NCI-H510A treated with DMSO at 0.1 percent for 48 hours (cell line): Measurements from ENCODE around the gene CCDC85C.

Experiments used
- DNase-seq: peaks from one replicate; lab custom pipeline; 2025; lab: John Stamatoyannopoulos, UW

The CCDC85C gene

DNA sequence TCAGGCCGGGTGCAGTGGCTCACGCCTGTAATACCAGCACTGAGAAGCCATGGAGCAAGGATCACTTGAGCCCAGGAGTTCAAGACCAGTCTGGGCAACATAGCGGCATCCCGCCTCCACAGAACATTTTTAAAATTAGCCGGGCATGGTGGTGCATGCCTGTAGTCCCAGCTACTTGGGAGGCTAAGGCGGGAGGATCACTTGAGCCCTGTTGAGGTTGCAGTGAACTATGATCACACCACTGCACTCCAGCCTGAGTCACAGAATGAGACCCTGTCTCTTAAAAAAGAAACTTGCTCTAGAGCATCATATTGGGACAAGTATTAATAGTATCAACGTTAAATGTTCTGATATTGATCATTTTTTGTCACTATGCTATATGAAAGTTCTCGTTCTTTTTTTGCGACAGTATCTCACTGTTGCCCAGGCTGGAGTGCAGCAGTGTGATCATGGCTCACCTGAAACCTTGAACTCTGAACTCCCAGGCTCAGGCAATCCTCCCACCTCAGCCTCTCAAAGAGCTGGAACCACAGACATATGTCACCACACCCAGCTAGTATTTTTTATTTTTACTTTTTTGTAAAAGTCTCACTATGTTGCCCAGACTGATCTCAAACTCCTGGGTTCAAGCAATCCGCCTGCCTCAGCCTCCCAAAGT is 47.7 kb downstream of the CCDC85C start:
- no peak for DNase-seq

DNA sequence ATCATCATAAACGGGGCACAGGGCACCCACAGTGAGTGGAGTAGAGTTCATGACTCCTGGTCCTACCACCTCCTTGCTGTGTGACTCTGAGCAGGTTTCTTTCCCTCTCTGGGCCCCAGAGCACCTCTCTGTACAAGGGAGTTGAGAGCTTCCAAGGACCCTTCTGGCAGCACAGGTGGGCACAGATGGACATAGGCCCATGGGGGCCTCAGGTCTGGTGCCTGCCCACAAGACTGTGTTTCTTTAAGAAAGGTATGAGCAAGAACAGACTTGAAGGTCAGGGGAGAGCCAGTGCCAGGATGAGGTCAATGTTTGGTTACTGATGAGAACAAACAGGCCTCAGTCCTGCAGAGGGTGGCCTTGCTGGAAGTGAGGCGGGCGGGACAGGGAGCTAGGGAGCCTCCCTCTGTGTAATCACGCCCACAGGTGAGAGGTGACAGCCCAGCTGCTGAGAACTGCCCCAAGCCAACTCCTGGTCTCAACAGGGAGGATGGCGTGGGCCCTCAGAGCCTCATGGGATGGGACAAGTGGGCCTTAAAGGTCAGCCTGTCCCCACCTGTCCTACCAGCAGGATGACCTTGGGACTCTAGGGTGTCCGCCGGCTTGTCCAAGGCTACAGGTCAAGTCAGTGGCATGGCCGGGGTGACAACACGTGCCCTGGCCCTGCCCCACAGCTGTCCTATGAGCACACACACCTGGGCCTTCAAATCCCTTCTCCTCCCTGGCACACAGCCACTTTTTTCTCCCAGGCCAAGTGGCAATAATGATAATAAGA is 49.1 kb downstream of the CCDC85C start:
- no peak for DNase-seq

DNA sequence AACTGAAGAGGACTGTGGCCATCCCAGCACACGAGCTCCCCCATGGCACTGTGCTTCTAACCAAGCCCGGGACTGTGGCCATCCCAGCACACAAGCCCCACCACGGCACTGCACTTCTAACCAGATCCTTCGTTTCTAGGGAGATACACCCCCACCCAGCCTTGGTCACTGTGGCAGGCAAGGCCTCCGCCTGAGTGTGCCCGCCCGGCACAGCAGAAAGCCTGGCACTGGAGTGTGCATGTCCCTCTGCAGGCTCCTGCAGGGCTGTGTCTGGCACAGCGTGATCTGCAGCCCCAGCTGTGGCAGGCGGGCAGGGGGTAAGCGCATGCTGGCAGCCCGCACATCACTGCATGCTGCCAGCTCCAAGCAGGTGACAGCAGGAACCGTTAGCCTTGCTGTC is 49.8 kb downstream of the CCDC85C start:
- DNase-seq: no peak

DNA sequence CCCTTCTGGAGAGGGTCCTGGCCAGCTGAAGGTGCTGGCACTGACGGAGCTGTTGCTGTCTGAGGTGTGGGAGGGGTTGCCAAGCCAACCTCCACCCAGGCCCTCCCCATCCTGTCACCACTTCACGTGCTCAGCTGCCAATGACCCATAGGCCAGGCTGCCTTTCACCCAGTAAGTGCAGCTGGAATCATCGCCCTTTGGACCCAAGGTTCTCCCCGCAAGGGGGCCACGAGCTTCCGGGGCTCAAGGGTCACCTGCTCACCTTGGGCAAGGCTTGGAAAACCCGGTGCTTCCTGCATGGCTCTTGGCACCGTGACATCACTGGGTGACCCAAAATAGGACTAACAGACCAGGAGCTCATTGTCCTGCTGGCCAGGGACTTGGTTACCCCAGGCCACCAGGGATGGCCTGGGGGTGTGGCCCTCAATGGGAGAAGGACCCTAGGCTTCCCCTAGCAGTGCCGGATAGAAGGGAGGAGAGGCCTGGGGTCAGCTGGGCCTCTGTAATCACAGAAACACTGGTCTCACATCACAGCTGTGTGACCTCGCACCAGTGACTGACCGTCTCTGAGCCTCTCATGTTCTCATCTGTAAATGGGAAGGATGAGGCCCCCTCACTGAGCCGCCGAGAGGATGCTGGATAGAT is 51.3 kb downstream of the CCDC85C start:
- no peak for DNase-seq

DNA sequence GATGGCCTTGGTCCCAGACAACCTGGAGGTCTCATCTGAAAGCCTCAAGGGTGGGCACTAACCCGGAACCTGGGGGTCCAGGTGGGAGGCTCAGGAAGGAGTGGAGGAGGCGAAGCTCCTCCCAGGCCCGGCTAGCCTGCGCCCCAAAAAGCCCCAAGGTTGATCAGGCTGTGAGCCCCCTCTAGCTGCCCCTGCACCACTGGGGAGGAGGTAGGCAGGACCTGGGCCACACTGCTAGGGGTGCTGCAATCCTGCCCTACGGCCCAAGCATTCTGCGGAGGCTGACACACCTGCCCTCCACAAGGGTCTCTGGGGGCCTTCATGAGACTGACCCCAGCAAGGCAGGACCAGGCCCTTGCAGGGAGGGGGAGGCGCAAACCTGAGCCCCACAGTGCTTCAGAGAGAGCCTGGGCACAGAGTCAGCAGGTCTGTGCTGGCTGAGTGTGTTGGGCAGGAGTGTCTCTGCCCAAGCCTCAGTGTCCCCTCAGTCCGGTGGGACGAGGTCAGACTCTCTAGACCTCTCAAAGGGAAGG is 51.9 kb downstream of the CCDC85C start:
- no peak for DNase-seq

DNA sequence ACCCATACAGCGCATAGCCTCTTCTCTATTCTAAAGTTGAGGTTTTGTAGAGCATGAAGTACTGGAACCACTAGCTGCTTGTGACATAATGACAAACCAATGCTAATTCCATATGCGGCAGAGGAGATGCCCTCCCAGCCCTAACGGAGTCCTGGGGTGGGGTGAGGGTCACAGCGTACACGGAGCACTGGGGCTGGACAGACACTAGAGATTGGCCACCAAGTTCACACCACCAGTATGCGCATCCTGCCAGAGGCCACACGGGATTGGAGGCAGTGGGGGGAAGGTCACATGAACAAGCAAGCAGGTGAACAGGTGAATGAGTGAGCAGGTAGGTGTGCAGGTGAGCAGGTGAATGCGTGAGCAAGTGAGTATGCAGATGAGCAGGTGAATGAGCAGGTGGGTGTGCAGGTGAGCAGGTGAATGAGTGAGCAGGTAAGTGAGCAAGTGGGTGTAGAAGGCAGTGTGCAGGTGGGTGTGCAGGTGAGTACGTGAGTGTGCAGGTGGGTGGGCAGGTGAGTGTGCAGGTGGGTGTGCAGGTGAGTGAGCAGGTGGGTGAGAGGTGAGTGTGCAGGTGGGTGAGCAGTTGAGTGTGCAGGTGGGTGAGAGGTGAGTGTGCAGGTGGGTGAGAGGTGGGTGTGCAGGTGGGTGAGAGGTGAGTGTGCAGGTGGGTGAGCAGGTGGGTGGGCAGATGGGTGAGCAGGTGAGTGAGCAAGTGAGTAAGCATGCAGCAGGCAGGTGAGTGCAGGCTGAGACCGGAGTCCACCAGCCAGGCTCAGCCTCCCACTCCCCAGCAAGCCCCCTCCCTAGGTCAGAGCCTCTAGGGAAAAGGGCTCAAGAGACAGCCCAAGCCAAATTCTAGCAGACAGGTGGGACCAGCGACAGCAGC is 52.7 kb downstream of the CCDC85C start:
- DNase-seq: peak; percentile 36

DNA sequence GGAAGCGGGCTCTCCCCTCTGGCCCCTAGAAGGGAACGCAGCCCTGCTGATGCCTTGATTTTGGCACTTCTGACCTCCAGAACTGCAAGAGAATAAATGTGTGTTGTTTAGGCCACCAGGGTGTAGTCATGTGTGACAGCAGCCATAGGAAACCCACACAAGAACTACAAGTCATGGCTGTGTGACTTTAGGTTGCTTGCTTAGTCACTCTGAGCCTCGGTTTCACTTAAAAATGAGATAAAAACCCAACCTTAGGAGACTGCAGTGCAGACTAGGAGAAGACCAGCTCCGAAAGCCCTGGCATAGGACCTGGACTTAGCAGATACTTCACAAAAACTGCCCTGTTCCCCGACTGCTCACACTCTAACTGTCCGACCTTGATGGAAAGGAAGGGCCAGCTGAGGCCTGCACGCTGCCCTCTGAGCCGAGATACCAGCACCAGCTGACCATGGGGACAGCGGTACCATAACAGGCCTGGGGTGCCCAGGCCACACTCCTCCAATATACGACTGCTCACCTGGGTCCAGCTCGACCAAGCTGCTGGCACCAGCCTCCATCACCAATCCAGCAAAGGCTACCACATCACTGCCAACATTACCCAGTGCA is 53.5 kb downstream of the CCDC85C start:
- DNase-seq: no peak

DNA sequence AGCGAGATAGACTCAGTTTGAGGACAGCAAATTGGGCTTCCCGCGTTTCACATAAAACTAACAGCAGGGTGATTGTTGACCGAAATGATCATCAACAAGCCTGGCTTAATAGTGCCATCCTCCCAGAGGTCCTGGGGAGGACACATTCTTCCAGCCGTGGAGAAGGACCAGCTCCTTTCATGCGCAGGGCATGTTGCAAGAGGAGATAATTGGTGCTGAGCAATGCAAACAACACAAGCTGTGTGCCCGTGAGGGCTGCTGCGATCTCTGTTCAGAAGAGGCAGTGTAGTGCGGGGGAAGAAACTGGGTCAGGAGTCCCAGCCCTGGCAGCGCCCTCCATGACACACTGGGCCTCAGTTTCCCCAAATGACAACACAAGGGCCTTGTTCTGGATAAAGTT is 54.3 kb downstream of the CCDC85C start:
- peak; percentile 60 for DNase-seq

DNA sequence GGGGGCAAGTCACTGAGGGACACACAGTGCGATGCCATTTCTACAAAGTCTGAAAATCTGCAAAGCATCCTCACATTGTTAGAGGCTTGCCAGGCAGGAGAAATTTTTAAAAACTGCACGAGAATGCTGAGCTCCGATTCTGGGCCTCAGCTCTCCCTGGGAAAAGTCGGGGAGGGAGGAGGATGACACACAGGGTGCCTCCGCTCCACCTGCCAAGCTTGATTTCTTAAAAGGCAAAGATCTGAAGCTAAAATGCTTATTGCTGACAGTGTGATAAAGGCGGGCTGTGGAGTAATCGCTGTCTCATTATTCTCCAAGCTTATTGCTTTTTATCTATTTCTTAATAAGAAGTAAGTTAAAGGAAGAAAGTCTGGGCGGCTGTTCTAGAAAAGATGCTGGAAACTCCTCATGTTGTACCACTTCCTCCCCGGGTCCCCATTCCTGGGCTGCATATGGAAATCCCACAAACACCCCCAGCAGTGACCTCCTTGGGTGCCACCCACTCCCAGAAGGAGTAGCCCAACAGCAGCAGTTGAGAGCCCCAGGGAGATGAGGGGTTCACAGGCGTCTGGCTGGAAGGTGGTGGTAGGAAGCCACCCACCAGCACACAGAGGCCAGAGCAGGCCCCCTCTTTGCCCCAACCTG is 55.0 kb downstream of the CCDC85C start:
- DNase-seq: no peak

DNA sequence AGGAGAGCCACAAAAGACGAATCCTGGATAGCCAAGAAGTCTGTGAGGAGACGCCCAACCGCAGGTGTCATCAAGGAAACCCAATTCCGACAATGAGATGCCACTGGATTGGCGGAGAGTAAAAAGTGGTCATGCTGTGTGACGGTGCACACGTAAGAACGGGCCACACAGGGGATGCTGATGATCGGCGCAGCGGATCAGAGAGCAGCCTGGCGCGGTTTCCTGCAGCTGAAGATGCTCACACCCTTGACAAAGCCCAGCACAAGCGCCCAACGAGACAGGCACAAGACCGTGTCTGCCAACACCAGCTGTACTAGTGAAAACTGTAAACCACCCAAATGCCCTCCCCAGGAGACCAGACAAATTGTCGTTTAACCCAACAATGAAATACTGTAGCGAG is 55.8 kb downstream of the CCDC85C start:
- DNase-seq: peak; percentile 90

DNA sequence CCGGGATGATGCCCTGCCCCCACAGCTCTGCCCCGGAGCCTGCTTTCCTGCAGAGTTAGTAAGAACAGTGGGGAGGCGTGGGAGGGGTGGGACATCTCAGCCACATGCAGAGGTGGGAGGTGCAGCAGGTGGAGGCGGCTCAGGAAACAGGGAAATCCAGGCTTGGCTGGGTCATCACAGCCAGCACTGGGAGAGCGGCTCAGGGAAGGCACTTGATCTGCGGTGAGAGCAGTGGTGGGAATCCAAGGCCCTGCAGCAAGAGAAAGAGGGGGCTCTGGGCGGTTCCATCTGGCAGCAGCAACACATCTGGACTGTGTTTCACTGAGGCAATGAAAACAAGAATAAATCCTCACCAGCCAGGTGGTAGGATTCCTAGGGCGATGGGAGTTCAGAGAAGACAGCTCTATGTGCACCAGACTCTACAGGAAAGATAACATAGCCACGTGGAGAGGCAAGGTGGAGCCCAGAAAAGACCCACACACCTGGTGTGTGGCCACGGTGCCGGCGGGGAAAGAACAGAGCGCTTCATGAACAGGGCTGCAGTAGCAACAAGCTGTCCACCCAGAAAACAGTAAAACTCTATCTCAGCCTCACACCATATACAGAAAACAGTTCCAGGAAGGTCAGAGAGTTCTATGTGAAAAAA is 57.6 kb downstream of the CCDC85C start:
- peak; percentile 64 for DNase-seq

DNA sequence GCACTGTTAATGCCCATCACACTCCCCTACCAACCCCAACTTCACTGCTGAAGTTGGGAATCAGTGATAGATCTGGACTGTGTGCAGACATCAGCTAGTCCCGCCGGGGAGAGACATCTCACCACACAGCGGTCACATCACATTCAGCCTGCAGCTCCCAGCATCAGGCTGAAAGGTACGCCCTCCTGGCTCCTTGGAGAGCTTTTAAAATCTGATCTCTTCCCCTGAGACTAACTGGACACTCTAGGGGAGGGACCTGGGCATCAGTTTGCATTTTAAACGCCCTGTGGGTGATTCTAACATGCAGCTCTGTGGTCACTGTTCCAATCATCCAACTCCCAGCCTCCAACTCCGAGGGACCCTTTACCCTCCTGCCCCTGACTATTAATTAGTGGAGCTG is 58.4 kb downstream of the CCDC85C start:
- DNase-seq: no peak

DNA sequence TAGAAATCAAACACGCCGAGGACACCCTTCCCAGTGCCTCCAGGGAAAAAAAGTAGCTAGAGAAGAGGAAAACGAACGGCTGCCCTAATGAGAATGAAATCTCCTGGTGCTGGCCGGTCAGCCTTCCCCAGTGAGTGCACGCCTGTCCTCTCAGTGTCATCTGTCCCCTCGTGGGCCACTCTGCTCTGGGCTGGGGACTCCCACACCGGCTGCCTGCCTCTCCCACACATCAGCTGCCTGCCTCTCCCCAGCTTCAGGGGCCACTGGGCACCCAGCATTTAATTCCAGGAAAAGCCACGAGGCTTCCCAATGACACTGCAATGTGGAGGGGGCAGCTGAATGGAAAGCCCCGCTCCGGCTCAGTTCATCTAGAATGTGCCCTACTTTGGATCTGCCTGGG is 59.0 kb downstream of the CCDC85C start:
- DNase-seq: no peak

DNA sequence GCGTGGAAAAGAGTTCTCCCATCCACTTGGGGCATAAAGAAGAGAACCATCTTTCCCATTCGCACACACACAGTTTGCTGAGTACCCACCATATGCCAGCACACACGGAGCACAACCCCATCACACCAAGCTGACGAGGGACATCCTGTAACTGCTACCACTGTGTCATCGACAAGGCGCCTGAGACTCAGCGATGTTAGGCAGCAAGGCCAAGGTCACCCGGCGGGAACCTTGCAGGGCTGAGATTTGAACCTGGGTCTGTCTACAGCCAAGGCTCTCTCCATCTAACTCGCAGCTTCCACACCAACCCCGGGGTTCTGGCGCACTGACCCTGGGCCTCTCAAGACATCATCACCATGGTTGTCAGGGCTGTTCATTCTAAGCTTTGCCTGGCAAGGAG is 60.0 kb downstream of the CCDC85C start:
- no peak for DNase-seq

DNA sequence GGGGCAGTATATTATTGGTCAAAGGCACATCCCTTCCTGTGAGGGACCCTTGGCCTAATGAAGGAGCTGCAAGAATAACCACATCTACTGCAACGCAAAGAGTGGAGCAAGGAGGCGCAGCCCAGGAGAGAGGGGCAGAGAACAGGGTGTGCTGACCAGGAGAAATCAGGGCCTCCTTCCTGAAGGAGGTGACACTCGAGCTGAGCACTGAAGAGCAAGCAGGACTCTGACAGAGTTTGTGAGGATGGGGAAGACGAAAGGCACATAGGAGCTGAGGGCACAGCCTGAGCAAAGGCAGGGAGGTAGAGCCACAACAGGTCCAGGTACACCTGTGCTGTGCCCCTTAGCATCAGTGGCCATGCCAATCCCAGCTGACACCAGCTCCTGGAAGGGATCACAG is 60.6 kb downstream of the CCDC85C start:
- no peak for DNase-seq

DNA sequence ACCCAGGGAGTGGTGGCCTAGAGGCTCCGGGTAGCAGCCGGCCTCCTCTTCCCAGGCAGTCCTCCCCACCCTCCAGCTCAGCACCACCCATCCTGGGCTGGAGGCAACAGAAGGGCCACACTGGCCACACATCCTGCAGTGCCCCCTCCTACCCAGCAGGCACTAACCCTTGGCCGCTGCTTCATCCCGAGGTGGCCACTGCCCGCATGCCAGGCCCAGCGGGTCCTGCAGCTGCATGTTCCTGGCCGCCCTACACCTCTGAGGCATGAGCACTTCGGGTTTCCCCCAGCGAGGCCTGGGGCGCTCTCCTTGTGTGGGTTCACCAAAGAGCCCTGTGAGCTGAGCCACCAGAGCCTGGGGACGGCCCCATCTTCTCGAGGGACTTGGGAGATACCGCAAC is 61.4 kb downstream of the CCDC85C start:
- DNase-seq: no peak

DNA sequence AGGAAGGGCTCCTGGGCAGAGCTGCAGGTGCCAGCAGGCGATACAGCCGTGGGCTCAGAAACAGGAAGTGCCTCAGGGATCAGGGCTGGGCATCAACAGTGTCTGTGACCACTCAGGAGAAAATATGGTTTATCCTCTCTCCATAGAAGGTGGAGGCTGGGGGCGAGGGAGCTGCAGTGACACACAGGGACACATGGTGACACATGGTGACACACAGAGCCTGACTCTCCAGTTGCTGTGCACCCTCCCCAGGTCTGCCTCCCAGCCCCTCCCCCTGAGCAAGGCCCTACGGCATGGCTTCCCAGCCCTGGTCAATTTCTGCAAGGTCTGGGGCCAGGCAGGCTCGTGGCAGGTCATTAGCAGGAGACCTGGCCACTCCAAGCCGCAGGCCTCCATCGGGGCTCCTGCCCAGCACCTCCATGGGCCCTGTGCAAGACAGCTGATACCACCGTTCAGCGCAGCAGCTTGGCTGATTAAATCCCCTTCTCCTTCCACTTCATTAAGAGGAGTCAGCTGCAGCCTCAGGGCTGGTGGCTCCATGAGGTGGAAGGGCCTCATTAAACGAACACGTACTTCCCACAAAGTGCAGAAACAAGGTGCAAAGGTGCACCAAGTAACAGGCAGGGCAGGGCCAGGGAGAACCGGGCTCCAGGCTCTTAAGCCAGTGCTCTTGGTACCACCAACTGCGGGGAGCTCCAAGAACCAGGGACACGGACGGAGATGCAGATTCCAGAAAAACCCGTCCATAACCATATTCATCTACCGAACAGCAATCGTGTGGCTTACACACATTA is 62.1 kb downstream of the CCDC85C start:
- peak; percentile 29 for DNase-seq

DNA sequence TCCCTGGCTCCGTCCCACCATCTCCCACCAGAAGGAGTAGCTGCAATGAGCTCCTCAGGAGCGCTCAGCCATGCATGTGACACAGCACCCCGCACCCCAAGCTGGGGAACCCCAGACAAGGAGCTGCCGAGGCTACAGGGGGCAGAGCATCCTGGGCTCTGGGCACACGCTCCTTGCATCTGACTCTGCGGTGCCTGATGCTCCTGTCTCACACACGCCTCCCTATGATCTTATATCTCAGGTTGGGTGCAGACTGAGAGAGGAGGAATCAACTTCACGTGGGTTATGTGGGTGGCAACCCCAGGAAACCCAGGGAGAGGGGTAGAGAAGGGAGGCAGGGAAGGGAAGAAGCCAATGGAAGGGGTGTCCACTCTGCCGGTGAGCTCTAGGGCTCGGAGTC is 62.8 kb downstream of the CCDC85C start:
- no peak for DNase-seq

DNA sequence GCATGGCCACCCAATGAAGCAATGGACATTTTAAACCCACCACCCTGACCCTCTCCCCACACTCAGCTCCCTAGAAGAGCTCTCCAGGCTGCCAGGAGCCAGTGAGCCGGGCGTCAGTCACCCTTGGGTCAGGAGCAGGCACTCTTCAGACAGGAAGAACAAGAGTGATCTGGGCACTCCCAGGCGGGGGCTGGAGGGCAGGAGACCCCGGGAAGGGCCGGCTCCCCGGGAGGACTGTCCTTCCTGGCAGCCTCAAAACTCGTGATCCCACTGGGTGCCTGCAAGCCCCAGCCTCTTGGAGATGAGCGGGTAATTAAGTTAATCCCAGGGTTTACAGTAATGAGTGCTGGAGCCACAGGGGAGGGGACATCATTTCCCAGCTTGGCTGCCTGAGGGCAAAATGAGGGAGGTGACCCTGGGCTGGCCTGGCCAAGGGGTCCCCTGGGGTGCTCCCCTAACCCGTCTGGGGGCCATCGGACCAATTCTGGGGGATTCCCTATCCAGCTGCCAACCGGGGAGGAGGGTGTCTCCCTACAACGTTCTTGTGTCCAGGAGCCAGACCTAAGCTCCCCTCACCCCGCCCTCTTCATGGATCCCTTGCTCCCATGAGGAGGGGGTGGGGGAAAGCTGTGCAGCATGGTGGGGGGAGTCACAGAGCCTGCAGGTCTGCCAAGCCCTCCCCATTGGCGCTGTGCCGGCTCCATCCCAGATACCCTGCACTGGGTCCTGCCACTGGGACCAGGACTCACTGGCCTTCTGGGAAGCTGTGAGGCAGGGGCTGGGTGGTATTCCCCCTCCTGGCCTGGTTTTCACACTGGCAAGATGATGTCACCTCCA is 63.6 kb downstream of the CCDC85C start:
- no peak for DNase-seq
